Thyroid gland (tissue), 4 donors: ENCODE results near the gene SLC25A3.

Experiments
- POLR2A ChIP-seq, 2 donors: fragments of 450-650 bp; IDR thresholded peaks; one replicate each; pipeline ENCODE4 v1.6.1; 2017; ENCODE audit warnings: antibody characterized with exemption in 2 of 2, mild to moderate bottlenecking in 2 of 2, moderate library complexity in 1 of 2
- TF ChIP-seq, protein P1 (sequence below), 6 experiments: fragments of 200-600 bp in 3 of 6; fragments of 450-650 bp in 3 of 6; sonication (generic) in 3 of 6; IDR thresholded peaks; one replicate each; pipeline ENCODE4 v1.5.1; 2016 to 2019; ENCODE audit warnings: antibody characterized with exemption in 6 of 6, mild to moderate bottlenecking in 2 of 6, inconsistent platforms in 1 of 6, moderate library complexity in 1 of 6

DNA sequence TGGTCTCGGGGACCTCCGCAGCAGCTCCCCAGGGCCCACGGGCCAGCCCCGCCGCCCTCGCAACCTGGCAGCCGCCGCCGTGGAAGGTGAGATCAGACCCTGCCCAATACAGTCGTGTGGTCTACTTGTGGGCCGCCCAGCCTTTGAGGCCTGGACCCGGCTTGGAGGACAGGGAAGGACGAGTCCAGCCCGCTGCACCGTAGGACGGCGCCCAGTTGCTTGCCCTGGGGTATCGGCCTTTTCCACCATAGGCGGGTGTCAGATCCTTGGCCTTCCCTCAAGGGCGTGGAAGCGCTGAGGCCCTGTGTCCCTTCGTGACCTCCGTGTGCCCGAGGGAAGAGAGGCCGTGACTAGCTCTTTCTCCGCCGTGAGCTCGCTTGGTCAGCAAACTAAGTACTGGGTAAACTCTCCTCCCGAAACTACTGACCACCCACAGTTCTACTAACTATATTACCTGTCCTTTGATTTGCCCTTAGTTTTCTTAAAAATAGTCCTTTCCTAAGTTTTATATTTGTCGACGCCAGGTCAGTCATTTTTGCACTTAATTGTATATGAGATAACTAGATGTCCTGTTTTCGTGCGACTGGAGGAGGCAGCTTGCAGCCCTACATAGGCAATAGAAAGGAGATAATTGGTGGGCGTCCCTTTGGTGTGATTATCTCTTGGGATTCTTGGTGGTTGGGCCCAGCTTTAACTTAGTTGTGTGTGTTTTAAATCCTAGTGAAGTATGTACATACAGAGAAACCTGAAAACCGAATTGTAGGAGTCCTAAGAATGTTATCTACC, 757 bp downstream of the SLC25A3 start:
- TF ChIP-seq, protein P1, sequence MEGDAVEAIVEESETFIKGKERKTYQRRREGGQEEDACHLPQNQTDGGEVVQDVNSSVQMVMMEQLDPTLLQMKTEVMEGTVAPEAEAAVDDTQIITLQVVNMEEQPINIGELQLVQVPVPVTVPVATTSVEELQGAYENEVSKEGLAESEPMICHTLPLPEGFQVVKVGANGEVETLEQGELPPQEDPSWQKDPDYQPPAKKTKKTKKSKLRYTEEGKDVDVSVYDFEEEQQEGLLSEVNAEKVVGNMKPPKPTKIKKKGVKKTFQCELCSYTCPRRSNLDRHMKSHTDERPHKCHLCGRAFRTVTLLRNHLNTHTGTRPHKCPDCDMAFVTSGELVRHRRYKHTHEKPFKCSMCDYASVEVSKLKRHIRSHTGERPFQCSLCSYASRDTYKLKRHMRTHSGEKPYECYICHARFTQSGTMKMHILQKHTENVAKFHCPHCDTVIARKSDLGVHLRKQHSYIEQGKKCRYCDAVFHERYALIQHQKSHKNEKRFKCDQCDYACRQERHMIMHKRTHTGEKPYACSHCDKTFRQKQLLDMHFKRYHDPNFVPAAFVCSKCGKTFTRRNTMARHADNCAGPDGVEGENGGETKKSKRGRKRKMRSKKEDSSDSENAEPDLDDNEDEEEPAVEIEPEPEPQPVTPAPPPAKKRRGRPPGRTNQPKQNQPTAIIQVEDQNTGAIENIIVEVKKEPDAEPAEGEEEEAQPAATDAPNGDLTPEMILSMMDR (IDR thresholded peaks at IDR 0.05), result no peak
- TF ChIP-seq POLR2A (IDR thresholded peaks at IDR 0.05), result no peak
